GM23248 (cell line): Measurements from ENCODE around the gene ZDHHC24.

ENCODE experiments used
- EZH2 ChIP-seq: fragments of 200-600 bp; sonication (generic); IDR thresholded peaks from 2 replicates; pipeline ENCODE4 v1.6.1; 2018; ENCODE audit warnings: antibody characterized with exemption, mild to moderate bottlenecking; ENCODE audit not compliant: insufficient read depth, poor library complexity, severe bottlenecking
- EZH2phosphoT487 ChIP-seq: fragments of 200-600 bp; sonication (generic); IDR thresholded peaks from 2 replicates; pipeline ENCODE4 v1.6.1; 2018; ENCODE audit warnings: antibody characterized with exemption, moderate library complexity, mild to moderate bottlenecking, low read depth; ENCODE audit not compliant: insufficient read depth

GRCh38 chr11:66549696-66550095 is 3.8 kb upstream of the ZDHHC24 start:
- no peak for TF ChIP-seq EZH2phosphoT487
- TF ChIP-seq EZH2: no peak
